IPS-15b (cell line): ENCODE results near the gene MAN1C1.
"Not testable (repeated sequence)": the region's sequence is repeated elsewhere in the genome, so short reads cannot be mapped to it uniquely, and the experiment has no call there.

Experiments used
- H3K27me3 ChIP-seq: one replicate; pipeline ENCODE4 v1.6.1; 2013; ENCODE audit warnings: low read length; ENCODE audit not compliant: control insufficient read depth, insufficient read depth
- H3K36me3 ChIP-seq: one replicate; pipeline ENCODE4 v1.6.1; 2013; ENCODE audit warnings: low read length; ENCODE audit not compliant: control insufficient read depth, insufficient read depth
- H3K4me1 ChIP-seq: one replicate; pipeline ENCODE4 v1.6.1; 2013; ENCODE audit warnings: mild to moderate bottlenecking, low read length; ENCODE audit not compliant: control insufficient read depth, insufficient read depth
- H3K4me3 ChIP-seq: one replicate; pipeline ENCODE4 v1.5.1; 2013; ENCODE audit warnings: low read depth, low read length
- H3K9ac ChIP-seq: one replicate; pipeline ENCODE4 v1.6.1; 2013; ENCODE audit warnings: low read depth, mild to moderate bottlenecking, low read length
- H3K9me3 ChIP-seq: one replicate; pipeline ENCODE4 v1.6.1; 2013; ENCODE audit warnings: mild to moderate bottlenecking, low read length; ENCODE audit not compliant: control insufficient read depth, insufficient read depth

The MAN1C1 gene

GRCh38 chr1:25631750-25632485, 15.3 kb downstream of the MAN1C1 start:
- Histone ChIP-seq H3K27me3 (no peaks in the 10 kb centered on the region), H3K4me3 (no peak overlapping the region), H3K36me3 (no peaks in the 10 kb centered on the region), H3K4me1 (no peaks in the 10 kb centered on the region), H3K9ac (no peak overlapping the region), H3K9me3 (no peaks in the 10 kb centered on the region)

GRCh38 chr1:25634066-25634465, 17.5 kb downstream of the MAN1C1 start:
- Histone ChIP-seq H3K4me3 (no peak overlapping the region), H3K9me3 (no peaks in the 10 kb centered on the region), H3K27me3 (no peaks in the 10 kb centered on the region), H3K36me3 (no peaks in the 10 kb centered on the region), H3K4me1 (no peaks in the 10 kb centered on the region), H3K9ac (no peak overlapping the region)

GRCh38 chr1:25634896-25635295, 18.3 kb downstream of the MAN1C1 start:
- Histone ChIP-seq H3K4me1 (no peaks in the 10 kb centered on the region), H3K9me3 (no peaks in the 10 kb centered on the region), H3K9ac (no peak overlapping the region), H3K4me3 (no peak overlapping the region), H3K27me3 (no peaks in the 10 kb centered on the region), H3K36me3 (no peaks in the 10 kb centered on the region)

- H3K4me1 ChIP-seq, H3K4me3 ChIP-seq, H3K9me3 ChIP-seq, H3K9ac ChIP-seq, H3K27me3 ChIP-seq, H3K36me3 ChIP-seq: not testable (repeated sequence)
Observed at GRCh38 chr1:25636141-25636540, 19.6 kb downstream of the MAN1C1 start.

DNA sequence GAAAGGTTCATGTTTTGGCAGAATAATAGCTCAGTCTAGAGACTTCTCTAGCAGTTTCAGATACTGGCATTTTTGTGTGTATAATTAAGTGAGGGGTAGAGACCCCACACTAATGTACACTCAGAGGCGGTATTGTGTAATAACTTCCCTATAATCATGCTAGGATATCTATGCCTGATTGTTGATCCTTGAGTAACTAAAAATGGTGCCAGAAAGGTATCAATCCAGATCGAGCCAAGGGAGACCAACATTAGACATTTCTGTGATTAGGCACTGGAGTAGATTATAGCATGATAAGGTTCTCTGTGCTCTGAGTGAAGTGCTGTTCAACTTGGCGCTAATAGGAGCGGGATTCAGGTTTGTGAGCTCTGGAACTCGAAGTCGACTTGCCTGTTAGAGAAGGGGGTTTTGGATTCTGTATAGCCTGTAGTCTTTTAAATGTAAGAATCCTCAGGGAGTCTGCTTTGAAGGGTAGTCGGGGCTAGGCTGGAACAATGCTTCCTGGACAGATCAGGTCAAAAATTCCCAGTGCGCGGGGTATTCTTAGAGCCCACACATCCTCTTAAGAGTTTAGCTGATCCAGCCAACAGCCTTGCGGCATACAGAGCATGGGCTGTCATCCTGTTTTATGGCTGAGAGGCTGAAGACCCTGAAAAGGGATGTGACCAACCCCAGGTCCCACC, 24.2 kb downstream of the MAN1C1 start:
- H3K4me1 ChIP-seq: no peaks in the 10 kb centered on the region
- no peak overlapping the region for H3K4me3 ChIP-seq
- H3K27me3 ChIP-seq: peaks cover 3% of the 10 kb centered on the region
- H3K9me3 ChIP-seq: no peaks in the 10 kb centered on the region
- no peak overlapping the region for H3K9ac ChIP-seq
- no peaks in the 10 kb centered on the region for H3K36me3 ChIP-seq

GRCh38 chr1:25641329-25641725, 24.7 kb downstream of the MAN1C1 start:
- Histone ChIP-seq H3K4me1 (no peaks in the 10 kb centered on the region), H3K9ac (no peak overlapping the region), H3K4me3 (no peak overlapping the region)

DNA sequence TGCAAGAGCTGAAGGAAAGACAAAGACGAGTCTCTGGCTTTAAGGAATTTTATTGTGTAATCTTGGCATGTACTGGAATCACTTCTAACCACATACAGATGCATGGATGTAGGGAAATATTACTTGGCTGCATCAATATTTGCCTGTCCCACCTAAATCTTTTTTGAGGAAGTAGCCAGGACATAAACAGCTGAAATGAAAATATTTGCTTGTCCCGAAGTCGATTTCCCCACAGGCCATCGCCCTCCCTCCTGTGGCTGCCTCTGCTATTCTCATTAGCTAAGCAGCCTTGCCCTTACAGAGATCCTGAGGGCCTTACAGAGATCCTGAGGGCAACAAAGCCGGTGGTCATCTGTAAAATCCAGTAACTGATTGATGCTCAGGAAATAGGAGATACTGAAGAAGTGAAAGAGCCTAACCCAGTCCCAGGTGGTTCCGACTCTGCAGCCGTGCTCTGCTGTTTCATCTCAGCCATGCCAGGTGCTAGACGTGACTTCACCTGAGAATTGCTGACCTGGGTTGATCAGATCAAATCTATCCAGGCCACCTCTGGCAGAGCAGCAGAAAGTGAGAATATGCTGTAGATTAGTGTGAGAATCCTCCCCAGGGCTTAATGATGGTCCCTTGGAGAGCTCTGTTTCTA, 25.5 kb downstream of the MAN1C1 start:
- no peak overlapping the region for H3K4me3 ChIP-seq
- no peaks in the 10 kb centered on the region for H3K36me3 ChIP-seq
- H3K9me3 ChIP-seq: no peaks in the 10 kb centered on the region
- no peaks in the 10 kb centered on the region for H3K4me1 ChIP-seq
- no peak overlapping the region for H3K9ac ChIP-seq
- peaks cover 3% of the 10 kb centered on the region for H3K27me3 ChIP-seq

More at GRCh38 chr1:25641329-25641725, 24.7 kb downstream of the MAN1C1 start:
- Histone ChIP-seq H3K27me3 (peaks cover 3% of the 10 kb centered on the region), H3K9me3 (no peaks in the 10 kb centered on the region), H3K36me3 (no peaks in the 10 kb centered on the region)

DNA sequence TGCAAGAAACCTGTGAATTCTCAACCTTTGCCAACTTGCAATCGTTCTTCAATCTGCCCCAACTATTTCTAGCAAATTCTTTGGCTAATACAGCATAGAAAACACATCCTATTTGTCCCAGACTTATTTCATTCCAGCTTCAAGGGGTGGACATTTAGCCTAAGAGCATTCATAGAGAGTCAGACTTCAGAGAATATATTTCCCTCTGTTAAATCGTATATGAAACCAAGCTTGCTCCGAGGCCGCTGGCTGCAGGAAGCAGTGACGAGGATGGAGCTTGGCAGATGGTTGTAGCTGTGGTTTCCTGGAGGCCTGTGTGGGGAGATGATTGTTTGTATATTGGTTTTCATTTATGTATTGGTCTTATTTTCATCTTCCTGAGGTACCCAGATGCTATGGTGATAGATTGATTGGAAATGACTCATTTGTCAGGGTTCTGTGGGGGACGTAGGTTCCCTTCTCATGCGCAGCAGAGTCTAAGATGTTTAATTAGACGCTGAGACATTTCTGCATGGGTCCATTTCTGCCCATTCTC, 26.1 kb downstream of the MAN1C1 start:
- Histone ChIP-seq H3K9me3 (no peaks in the 10 kb centered on the region), H3K4me1 (no peaks in the 10 kb centered on the region), H3K9ac (no peak overlapping the region), H3K4me3 (no peak overlapping the region), H3K27me3 (peaks cover 3% of the 10 kb centered on the region), H3K36me3 (no peaks in the 10 kb centered on the region)

DNA sequence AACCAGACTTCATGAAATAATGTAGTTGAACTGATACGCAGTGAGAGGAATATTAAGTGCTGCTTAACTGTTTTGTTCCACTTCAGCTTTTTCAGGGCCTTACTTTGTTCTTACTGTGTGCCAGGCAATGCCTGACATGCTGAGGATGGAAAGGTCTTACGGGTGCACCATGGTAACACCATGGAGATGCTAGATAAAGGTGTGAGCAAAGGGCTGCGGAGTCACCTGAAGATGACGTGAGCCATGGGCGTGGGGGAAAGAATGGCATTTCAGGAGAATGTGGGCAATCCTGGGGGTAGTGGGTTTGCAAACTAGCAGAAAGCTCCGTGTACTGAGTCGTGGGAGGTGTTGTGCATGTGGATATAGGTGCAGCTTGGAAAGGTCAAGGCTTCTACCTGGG, 27.3 kb downstream of the MAN1C1 start:
- Histone ChIP-seq H3K27me3 (peaks cover 3% of the 10 kb centered on the region), H3K36me3 (no peaks in the 10 kb centered on the region), H3K9ac (no peak overlapping the region), H3K4me1 (no peaks in the 10 kb centered on the region), H3K9me3 (no peaks in the 10 kb centered on the region), H3K4me3 (no peak overlapping the region)

DNA sequence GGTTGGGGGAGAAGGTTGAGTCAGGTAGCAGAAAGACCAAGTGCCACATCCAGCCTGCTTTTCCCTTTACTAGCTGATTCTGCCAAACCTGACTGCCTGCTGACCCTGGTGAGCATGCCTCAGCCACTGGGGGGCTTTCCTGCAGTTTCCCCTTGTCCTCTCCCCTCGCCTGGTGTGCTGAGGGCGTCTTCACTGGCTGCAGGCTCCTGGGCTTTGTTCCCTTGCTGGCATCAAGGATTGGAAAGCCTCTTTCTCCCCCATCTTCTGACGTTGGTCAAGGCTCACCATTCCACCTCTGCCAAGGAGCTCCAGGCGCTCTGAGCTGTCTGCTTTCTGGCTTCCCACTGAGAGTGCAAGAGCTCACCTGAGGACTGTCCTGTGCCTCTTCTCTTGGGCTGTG, 28.4 kb downstream of the MAN1C1 start:
- Histone ChIP-seq H3K4me1 (no peaks in the 10 kb centered on the region), H3K4me3 (no peak overlapping the region), H3K36me3 (no peaks in the 10 kb centered on the region), H3K9ac (no peak overlapping the region), H3K9me3 (no peaks in the 10 kb centered on the region), H3K27me3 (peaks cover 3% of the 10 kb centered on the region)

DNA sequence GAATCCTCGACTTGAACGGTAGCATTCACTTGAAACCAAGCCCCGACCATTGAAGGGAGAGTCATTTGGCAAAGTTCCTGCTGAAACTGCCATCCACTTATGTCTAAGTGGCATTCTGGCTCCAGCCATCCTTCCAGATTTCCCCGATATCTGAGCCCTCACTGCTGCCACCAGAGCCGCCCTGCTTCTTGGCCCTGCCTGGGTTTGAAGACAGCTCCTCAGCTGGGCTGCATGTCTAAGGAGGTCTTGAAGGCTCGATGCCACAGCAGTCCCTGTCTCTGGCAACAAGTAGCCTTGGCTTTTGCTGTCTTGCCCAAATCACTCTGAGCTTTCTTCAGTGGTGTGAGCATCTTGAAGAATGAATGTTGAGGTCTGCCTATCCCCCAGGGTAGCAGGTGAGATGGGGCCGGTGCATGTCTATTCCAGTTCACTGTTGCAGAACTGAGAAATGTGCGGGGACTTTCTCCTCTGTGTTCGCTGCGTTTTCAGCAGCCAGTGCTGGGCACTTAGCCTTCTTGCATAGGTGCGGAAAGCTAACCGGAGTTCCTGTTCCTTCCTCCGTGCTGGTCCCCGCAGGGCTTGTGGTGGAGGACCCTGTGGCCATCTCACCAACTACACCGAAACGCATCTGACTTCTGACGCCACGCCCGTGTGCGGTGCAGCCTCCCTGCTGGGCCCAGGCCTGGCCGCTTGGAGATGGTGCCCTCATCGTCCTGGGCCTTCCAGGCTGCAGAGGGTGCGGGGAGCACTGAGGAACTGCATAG, 29.2 kb downstream of the MAN1C1 start:
- peaks cover 3% of the 10 kb centered on the region for H3K27me3 ChIP-seq
- no peaks in the 10 kb centered on the region for H3K36me3 ChIP-seq
- H3K4me3 ChIP-seq: no peak overlapping the region
- no peaks in the 10 kb centered on the region for H3K4me1 ChIP-seq
- H3K9me3 ChIP-seq: no peaks in the 10 kb centered on the region
- no peak overlapping the region for H3K9ac ChIP-seq
